ENCODE measurements around the gene NACC1.

NACC1 gene

GRCh38 chr19:13102416-13102665, 15.7 kb upstream of the NACC1 start:
- TF ChIP-seq CTCF (conservative IDR thresholded peaks at IDR 0.05) = no peak
- TF ChIP-seq ZFX (IDR thresholded peaks at IDR 0.05) = no peak
- no peak overlapping the region for H3K27ac ChIP-seq

DNA sequence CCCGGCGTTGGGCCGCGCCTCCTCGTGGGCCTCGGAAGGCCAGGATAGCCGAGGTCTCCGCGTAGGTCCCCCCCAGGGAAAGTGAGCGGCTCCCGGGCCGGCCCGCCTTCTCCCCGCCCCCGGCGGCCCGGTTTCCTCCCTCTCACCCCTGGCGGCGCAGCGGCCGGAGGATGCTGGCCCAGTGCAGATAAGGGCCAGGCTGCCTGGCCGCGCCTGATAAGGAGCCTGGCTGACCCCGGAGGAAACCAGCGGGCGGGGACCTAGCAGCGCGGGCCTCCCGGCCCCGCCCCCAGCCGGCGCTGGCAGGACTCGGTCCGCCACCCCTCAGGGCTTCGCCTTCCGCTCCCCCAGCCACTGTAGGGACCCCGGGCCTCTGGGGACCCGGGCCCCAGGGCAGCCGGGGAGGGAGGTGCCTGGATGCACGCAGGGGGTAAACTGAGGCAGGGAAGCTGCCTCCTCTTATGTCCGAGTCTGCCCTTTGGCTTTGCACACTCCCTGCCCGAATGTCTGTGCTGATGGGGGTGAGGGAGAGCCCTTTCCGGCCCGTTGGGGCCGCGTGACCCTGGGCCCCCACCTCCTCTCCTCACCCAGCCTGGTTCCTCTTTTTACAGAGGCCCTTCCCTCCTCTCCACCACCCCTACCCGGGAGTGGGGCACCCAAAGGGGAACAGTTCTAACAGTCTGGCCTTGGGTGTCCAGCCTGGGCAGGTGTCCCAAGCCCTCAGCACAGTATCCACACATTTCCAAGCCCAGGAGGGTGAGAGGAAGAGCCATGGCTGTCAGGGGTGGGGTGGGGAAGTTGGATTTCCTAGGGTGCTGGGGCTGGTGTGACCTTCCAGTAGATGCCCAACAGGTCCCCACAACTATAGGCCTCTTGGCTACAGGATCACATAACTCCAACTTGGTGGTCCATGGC, 15.1 kb upstream of the NACC1 start, which contains the start of gene LYL1:
TSS of gene LYL1 (minus strand) at position 193 of the 915 bp plus-strand sequence. CDS start 1,687 bp downstream, outside the sequence.
- TF ChIP-seq ZFX (IDR thresholded peaks at IDR 0.05) = no peak
- TF ChIP-seq CTCF (conservative IDR thresholded peaks at IDR 0.05) = no peak
- no peak within 1 kb of the TSS for H3K27ac ChIP-seq

- H3K27ac ChIP-seq = no peak overlapping the region
- TF ChIP-seq ZFX (IDR thresholded peaks at IDR 0.05) = no peak
- no peak for TF ChIP-seq CTCF (conservative IDR thresholded peaks at IDR 0.05)
Measured at GRCh38 chr19:13103581-13104359, 14.3 kb upstream of the NACC1 start.

GRCh38 chr19:13104360-13104847, 13.7 kb upstream of the NACC1 start:
- H3K27ac ChIP-seq = no peak overlapping the region

GRCh38 chr19:13104848-13105711, 13.0 kb upstream of the NACC1 start:
- H3K27ac ChIP-seq = no peak overlapping the region
- TF ChIP-seq CTCF (conservative IDR thresholded peaks at IDR 0.05) (no peak; the same call in 1 of the 2 replicates), ZFX (IDR thresholded peaks at IDR 0.05) (no peak)

More at GRCh38 chr19:13104360-13104847, 13.7 kb upstream of the NACC1 start:
- TF ChIP-seq ZFX (IDR thresholded peaks at IDR 0.05) (no peak), CTCF (conservative IDR thresholded peaks at IDR 0.05) (no peak; the same call in 1 of the 2 replicates)

DNA sequence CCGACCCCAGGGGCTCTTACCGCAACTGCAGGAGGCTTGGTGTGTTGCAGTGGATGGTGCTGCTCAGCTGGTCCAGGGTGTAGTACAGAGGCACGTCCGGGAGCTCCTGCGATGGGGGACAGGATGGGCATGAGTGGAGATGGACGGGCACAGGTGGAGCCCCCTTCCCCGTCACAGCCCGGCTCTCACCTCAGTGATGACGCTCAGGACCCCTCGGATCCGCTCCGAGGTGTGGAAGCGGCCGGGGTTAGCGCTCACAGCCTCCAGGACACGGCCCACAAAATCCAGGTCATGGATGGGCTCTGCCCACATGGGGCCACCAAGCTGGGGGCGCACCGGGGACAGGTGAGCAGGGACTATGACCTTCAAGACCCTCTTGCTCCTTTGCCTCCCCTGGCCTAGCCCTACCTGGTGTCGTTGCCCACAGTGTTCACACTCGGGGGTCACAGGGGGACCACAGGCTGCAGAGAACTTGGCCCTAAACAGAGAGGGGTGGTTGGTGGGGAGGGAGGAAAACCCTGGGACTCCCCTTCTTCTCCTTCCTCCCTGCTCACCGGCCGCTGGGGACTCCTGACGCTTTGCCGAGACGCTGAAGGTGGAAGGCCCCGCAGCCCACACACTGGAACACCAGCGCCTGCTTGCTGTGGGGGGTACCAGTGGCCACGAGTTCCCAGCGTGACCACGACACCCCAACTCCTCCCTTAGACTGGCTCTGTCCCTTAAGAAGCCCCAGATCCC, 8.5 kb upstream of the NACC1 start:
- H3K27ac ChIP-seq = no peak overlapping the region
- TF ChIP-seq CTCF (conservative IDR thresholded peaks at IDR 0.05) = no peak
- no peak for TF ChIP-seq ZFX (IDR thresholded peaks at IDR 0.05)
